WTC11 (cell line): ENCODE measurements around the gene EPO.

Source experiments
- ATF1 ChIP-seq: sonication (generic); formaldehyde crosslinking; IDR thresholded peaks from 2 replicates; pipeline ENCODE4 v1.8.1; 2023; ENCODE audit warnings: mild to moderate bottlenecking, moderate library complexity, missing genetic modification reagents
- ETV6 ChIP-seq: sonication (generic); formaldehyde crosslinking; IDR thresholded peaks from 2 replicates; pipeline ENCODE4 v1.8.1; 2022; ENCODE audit warnings: mild to moderate bottlenecking, missing genetic modification reagents
- FOXP4 ChIP-seq: sonication (generic); formaldehyde crosslinking; IDR thresholded peaks from 2 replicates; pipeline ENCODE4 v1.8.0; 2022; ENCODE audit warnings: mild to moderate bottlenecking, missing genetic modification reagents
- IRF2 ChIP-seq: sonication (generic); formaldehyde crosslinking; IDR thresholded peaks from 2 replicates; pipeline ENCODE4 v1.8.0; 2022; ENCODE audit warnings: low read depth, missing genetic modification reagents, borderline replicate concordance
- KAT7 ChIP-seq: sonication (generic); formaldehyde crosslinking; IDR thresholded peaks from 2 replicates; pipeline ENCODE4 v1.8.1; 2023; ENCODE audit warnings: missing genetic modification reagents, mild to moderate bottlenecking, borderline replicate concordance
- MAX ChIP-seq: sonication (generic); formaldehyde crosslinking; IDR thresholded peaks from 2 replicates; pipeline ENCODE4 v1.8.0; 2022; ENCODE audit warnings: mild to moderate bottlenecking, missing genetic modification reagents
- NR1H2 ChIP-seq: sonication (generic); formaldehyde crosslinking; IDR thresholded peaks from 2 replicates; pipeline ENCODE4 v1.9.0; 2021; ENCODE audit warnings: mild to moderate bottlenecking, moderate library complexity, missing genetic modification reagents
- NR3C1 ChIP-seq: sonication (generic); formaldehyde crosslinking; conservative IDR thresholded peaks from 2 replicates; pipeline ENCODE4 v1.8.1; 2023; ENCODE audit warnings: low read depth, mild to moderate bottlenecking, missing genetic modification reagents
- PREB ChIP-seq: sonication (generic); formaldehyde crosslinking; IDR thresholded peaks from 2 replicates; pipeline ENCODE4 v1.8.1; 2022; ENCODE audit warnings: mild to moderate bottlenecking, missing genetic modification reagents, moderate library complexity, borderline replicate concordance
- TF ChIP-seq, protein P1 (sequence below): sonication (generic); formaldehyde crosslinking; conservative IDR thresholded peaks from 2 replicates; pipeline ENCODE4 v1.8.1; 2022; ENCODE audit warnings: mild to moderate bottlenecking, missing genetic modification reagents
- TF ChIP-seq, protein P2 (sequence below): fragments of 200-600 bp; IDR thresholded peaks from 2 replicates; pipeline ENCODE4 v1.8.0; 2022; ENCODE audit warnings: antibody characterized with exemption
- TF ChIP-seq, protein P3 (sequence below): sonication (generic); formaldehyde crosslinking; IDR thresholded peaks from 2 replicates; pipeline ENCODE4 v1.8.1; 2023; ENCODE audit warnings: mild to moderate bottlenecking, missing genetic modification reagents, moderate library complexity

GRCh38 chr7:100680576-100681271, 39.5 kb upstream of the EPO start:
- no peak for TF ChIP-seq ATF1 (CRISPR knock-in tag)
- no peak for TF ChIP-seq PREB (CRISPR knock-in tag)
- no peak for TF ChIP-seq FOXP4
- TF ChIP-seq, protein P1, sequence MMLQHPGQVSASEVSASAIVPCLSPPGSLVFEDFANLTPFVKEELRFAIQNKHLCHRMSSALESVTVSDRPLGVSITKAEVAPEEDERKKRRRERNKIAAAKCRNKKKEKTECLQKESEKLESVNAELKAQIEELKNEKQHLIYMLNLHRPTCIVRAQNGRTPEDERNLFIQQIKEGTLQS (CRISPR knock-in tag), result no peak
- TF ChIP-seq, protein P2, sequence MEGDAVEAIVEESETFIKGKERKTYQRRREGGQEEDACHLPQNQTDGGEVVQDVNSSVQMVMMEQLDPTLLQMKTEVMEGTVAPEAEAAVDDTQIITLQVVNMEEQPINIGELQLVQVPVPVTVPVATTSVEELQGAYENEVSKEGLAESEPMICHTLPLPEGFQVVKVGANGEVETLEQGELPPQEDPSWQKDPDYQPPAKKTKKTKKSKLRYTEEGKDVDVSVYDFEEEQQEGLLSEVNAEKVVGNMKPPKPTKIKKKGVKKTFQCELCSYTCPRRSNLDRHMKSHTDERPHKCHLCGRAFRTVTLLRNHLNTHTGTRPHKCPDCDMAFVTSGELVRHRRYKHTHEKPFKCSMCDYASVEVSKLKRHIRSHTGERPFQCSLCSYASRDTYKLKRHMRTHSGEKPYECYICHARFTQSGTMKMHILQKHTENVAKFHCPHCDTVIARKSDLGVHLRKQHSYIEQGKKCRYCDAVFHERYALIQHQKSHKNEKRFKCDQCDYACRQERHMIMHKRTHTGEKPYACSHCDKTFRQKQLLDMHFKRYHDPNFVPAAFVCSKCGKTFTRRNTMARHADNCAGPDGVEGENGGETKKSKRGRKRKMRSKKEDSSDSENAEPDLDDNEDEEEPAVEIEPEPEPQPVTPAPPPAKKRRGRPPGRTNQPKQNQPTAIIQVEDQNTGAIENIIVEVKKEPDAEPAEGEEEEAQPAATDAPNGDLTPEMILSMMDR, result no peak
- TF ChIP-seq KAT7 (CRISPR knock-in tag), result no peak
- no peak for TF ChIP-seq NR1H2 (CRISPR knock-in tag)
- TF ChIP-seq, protein P3, sequence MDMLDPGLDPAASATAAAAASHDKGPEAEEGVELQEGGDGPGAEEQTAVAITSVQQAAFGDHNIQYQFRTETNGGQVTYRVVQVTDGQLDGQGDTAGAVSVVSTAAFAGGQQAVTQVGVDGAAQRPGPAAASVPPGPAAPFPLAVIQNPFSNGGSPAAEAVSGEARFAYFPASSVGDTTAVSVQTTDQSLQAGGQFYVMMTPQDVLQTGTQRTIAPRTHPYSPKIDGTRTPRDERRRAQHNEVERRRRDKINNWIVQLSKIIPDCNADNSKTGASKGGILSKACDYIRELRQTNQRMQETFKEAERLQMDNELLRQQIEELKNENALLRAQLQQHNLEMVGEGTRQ (CRISPR knock-in tag), result no peak
- no peak for TF ChIP-seq MAX (CRISPR knock-in tag)
- TF ChIP-seq NR3C1 (CRISPR knock-in tag), result no peak
- TF ChIP-seq ETV6 (CRISPR knock-in tag), result no peak
- TF ChIP-seq IRF2, result no peak
